GM12875 (cell line): ENCODE results near the gene CDH15.
A peak's percentile ranks its signal among the peaks of the same experiment; 100 is the strongest.

Source experiments
- H3K4me3 ChIP-seq: one replicate; pipeline ENCODE4 v1.5.1; 2011; ENCODE audit warnings: low read depth, low read length, control low read depth
- CTCF ChIP-seq: IDR thresholded peaks from 2 replicates; pipeline ENCODE4 v1.5.1; 2011; ENCODE audit warnings: low read depth, mild to moderate bottlenecking, control low read depth, inconsistent platforms, low read length, moderate library complexity, borderline replicate concordance; ENCODE audit not compliant: insufficient read depth

The CDH15 gene

GRCh38 chr16:89170346-89171215, 967 bp upstream of the CDH15 start:
- peak overlapping the region; percentile 33 for H3K4me3 ChIP-seq
- TF ChIP-seq CTCF: 0 out of 2 replicates have a peak, but pooled peaks have one; percentile 3

- TF ChIP-seq CTCF: no peak
Measured at GRCh38 chr16:89172171-89172527, 601 bp downstream of the CDH15 start.

GRCh38 chr16:89172528-89173173, 1.1 kb downstream of the CDH15 start:
- no peak for TF ChIP-seq CTCF
- H3K4me3 ChIP-seq: no peak overlapping the region

More at GRCh38 chr16:89172171-89172527, 601 bp downstream of the CDH15 start:
- no peak overlapping the region for H3K4me3 ChIP-seq

- no peak overlapping the region for H3K4me3 ChIP-seq
- TF ChIP-seq CTCF: no peak
Measured at GRCh38 chr16:89173174-89173921, 1.8 kb downstream of the CDH15 start.

- no peak for TF ChIP-seq CTCF
- no peak overlapping the region for H3K4me3 ChIP-seq
Measured at GRCh38 chr16:89174055-89174827, 2.7 kb downstream of the CDH15 start.

GRCh38 chr16:89174877-89175276, 3.3 kb downstream of the CDH15 start:
- no peak for TF ChIP-seq CTCF
- H3K4me3 ChIP-seq: no peak overlapping the region
